ENCODE results near the gene IFITM5.
"Not testable (repeated sequence)": the region's sequence is repeated elsewhere in the genome, so short reads cannot be mapped to it uniquely, and the experiment has no call there.

IFITM5 gene

DNA sequence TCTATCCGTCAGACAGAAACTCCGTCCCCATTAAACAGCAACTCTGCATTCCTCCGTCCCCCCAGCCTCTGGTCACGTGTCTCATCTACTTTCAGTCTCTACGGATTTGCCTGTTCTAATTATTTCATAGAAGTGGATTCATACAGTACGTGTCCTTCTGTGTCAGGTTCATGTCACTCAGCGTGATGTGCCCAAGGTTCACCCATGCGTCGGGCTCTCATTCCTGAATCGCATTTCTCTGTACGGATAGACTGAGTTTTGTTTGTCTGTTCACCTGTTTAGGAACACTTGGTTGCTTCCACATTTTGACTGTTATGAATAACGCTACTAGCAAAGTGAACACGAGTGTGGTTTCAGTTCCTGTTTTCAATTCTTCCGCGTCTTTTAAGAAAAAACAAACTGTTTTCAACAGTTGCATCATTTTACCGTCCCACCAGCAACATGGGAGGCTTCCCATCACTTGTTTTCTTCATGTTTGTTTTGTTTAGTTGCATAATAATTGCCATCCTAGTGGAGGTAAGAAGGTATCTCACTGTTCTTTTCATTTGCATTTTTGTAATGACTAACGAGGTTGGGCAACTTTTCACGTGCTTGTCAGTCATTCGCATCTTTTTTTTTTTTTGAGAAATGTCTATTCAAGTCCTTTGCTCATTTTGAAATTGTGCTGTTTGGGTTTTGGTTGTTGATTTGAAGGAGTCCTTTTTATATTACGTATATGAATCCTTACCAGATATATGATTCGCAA lies 30.0 kb downstream of the IFITM5 start:
- in situ Hi-C loops (cut with MboI; ENCODE audit: low sequenced_read_pairs) = no loop called here

DNA sequence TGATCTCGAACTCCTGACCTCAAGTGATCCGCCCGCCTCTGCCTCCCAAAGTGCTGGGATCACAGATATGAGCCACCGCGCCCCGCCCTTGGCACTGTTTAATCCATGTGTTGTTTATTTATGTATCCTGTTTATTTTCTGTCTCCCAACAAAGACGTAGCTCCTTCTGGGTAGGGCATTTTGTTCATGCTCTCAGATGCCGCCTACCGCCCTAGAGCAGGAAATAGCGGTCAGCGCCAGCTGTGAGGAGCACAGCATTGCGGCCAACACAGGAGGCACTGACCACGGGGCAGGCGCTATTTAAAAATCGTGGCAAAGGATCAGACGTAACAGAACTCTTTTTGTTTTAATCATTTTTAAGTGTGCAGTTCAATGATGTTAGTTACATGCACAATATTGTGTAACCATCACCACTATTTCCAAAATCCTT lies 30.6 kb downstream of the IFITM5 start:
- in situ Hi-C loops (cut with MboI; ENCODE audit: low sequenced_read_pairs) = not testable (repeated sequence)

DNA sequence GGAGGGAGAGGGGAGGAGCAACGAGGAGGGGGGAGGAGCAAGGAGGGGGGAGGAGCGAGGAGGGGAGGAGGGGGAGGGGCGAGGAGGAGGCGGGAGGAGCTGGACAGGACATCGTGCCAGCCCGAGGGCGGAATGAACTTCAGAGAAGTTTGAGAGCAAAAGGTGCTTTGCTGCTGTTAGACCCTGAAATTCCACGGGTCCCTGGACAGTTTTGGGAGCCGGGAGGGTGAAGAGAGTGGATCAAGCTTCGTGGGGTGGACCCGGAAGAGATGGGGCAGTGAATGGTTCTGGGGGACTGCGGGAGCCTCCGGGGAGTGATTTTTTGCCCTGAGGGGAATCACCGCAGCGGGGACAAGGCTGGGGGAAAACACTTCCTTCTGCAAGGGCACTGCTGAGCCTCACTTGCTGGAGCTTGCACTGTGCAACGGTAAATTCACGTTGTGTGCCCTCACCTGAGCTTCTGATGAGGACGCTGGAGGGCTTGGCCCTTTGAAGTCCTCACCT lies 31.8 kb downstream of the IFITM5 start:
- in situ Hi-C loops (cut with MboI; ENCODE audit: low sequenced_read_pairs) = no loop called here

DNA sequence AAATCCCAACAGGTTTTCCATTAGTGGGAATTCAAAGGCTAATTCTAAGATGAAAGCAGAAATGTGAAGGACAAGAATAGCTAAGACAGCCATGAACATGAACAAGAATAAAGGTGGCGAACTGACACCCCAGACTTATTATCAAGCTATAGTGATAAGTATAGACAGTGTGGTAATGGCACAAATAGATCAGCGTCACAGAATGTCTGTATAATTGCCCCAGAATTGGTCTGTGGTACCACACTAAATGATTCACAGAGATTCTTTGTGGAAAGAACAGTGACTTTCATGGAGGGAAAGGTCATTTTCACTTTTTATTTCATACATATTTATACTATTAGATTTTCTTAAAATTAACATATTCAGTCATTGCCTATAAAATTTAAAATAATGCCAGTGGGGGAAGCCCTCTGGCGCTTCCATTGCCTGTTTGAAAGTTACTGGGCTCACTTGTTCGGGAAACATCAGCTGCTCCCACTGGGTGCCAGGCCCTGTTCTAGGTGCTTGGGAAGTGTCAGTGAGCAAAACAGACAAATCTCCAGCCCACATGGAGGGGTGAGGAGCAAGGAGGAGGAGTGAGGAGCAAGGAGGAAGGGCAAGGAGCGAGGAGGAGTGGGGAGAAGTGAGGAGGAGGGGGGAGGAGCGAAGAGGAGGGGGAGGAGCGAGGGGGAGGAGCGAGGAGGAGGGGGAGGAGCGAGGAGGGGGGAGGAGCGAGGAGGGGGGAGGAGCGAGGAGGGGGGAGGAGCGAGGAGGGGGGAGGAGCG lies 32.5 kb downstream of the IFITM5 start:
- in situ Hi-C loops (cut with MboI; ENCODE audit: low sequenced_read_pairs) = no loop called here

DNA sequence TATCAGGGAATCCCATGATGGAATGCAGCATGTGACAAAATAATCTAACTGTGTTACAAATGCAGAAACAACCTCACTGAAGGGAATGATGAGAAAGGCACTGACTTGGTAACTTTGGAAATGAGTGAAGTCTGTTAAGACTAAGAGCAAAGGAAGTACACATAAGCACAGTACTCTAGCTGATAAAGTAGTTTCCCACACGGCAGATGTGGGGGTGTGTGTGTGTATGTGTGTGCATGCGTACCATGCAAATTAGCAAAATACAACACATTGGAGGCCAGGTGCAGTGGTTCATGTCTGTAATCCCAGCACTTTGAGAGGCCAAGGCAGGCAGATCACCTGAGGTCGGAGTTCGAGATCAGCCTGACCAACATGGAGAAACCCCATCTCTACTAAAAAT lies 37.7 kb downstream of the IFITM5 start:
- in situ Hi-C loops (cut with MboI; ENCODE audit: low sequenced_read_pairs) = no loop called here

DNA sequence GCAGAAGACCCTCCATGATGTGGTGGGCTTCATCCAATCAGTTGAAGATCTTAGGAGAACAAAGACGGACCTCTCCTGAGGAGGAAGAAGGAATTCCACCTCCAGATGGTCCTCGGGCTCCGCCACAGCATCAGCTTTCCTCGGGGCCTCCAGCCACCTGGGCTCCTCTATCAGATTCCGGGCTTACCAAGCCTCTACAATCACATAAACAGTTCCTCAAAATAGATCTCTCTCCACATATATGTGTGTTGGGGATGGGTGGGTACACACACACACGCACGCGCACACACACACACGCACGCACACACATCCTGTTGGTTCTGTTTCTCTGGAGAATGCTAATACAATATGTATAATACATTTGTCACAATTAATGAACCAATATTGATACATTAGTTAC lies 39.9 kb downstream of the IFITM5 start:
- in situ Hi-C loops (cut with MboI; ENCODE audit: low sequenced_read_pairs) = no loop called here

DNA sequence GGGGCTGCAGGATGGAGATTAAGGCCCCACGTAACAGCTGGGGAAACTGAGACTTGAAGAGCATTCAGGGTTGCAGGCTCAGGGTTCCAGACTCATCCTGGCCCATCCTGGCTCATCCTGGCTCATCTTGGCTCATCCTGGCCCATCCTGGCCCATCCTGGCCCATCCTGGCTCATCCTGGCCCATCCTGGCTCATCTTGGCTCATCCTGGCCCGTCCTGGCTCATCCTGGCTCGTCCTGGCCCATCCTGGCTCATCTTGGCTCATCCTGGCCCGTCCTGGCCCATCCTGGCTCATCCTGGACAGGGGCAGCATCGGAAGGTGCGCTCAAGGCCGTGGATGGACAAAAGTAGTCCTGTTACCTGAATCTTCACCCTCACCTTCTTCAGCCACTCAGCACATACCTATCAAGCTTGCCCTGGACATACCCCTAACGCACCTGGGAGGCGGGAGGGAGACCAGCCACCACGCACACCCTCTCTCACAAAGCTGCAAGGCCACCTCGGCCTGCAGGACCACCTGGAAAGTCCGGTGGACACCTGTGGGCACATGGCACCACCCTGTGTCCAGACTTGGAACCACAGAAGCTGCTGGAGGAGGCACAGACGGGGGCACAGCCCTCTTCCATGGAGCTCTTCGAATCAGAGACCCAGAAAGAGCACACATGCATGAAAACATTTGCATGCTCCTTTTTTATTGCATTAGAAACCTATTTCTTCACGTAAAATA lies 41.4 kb downstream of the IFITM5 start:
- in situ Hi-C loops (cut with MboI; ENCODE audit: low sequenced_read_pairs) = no loop called here

DNA sequence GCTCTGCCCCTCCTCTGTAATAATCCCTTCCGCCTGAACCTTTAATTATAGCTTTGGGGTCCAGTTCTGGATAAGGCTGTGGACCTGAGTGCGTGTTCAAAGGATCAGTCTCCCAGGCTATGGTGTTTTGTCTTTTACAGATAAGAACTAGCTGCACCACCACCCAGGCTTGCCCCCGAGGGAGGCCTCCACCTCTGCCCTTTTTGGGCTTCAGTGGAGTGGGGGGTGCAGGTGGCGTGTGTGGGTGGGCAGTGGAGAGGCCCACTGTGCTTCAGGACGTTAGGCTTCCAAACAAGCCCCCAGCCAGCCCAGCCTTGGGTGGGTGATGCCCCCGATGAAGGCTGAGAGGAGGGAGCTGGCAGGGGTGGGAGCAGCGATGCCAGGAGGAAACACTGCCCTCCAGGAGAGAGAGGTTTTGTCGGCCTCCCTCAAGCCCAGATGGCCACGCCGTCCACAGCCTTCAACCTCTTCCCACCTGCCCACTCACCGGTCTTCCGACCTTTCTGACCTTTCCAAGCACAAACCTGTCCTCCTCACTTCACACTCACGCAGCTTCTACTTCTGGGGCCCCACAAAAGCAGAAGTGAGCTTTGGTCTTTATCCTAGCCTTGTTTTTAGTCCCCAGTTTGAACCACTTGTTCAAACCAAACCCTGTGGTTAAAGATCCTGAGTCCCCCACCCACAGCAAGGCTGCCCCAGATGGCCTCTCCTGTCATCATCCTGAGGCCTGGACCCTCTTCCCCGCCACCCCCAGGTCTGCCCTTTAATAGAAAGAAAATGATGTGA lies 42.2 kb downstream of the IFITM5 start:
- in situ Hi-C loops (cut with MboI; ENCODE audit: low sequenced_read_pairs) = no loop called here

DNA sequence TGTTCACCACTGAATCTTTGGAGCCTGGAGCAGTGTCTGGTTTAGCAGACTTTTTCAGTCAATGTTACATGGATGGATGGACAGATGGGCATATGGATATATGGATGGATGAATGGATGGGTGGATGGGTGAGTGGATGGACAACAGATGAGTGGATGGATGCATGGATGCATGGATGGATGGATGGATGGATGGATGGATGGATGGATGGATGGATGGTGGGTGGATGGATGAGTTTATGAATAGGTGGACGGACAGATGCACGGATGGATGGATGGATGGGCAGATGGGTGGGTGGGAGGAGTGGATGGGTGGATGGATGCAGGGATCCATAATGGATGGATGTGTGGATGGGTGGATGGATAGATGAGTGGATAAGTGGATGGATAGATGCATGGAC lies 43.5 kb downstream of the IFITM5 start:
- in situ Hi-C loops (cut with MboI; ENCODE audit: low sequenced_read_pairs) = no loop called here

DNA sequence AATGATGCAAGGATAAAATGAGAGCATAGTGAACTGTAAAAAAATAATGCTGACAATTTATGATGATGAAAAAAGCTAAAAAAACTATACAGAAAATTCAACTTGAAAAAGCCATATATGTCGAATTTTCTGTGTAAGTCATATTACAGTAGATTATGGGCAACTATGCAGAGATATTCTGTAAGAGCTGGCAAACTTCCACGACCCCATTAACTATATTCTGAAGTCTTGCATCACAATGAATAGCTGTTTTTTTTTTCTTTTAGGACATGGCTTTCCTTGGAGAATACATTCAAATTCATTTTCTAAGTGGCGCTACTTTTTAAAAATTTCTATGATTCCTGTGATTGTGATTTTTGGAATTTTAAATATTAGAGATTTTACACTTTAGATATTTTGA lies 44.1 kb downstream of the IFITM5 start:
- in situ Hi-C loops (cut with MboI; ENCODE audit: low sequenced_read_pairs) = no loop called here

DNA sequence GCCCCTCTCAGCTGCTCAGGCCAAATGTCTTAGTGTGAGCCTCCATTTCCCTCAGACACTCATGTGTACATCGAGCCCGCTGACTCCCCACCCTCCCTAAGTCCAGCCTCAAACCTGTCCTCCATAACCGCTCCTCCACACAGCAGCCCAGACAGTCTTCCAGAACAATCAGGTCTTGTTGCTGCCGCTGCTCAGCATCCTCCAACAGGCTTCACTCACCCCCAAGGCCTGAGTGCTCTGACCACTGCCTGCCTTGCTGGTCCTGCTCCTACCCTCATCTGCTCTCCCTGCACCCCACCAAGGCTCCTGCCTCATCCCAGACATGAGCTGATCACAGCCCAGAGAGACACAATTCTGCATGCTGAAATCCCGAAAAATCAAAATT lies 45.4 kb downstream of the IFITM5 start:
- in situ Hi-C loops (cut with MboI; ENCODE audit: low sequenced_read_pairs) = no loop called here

DNA sequence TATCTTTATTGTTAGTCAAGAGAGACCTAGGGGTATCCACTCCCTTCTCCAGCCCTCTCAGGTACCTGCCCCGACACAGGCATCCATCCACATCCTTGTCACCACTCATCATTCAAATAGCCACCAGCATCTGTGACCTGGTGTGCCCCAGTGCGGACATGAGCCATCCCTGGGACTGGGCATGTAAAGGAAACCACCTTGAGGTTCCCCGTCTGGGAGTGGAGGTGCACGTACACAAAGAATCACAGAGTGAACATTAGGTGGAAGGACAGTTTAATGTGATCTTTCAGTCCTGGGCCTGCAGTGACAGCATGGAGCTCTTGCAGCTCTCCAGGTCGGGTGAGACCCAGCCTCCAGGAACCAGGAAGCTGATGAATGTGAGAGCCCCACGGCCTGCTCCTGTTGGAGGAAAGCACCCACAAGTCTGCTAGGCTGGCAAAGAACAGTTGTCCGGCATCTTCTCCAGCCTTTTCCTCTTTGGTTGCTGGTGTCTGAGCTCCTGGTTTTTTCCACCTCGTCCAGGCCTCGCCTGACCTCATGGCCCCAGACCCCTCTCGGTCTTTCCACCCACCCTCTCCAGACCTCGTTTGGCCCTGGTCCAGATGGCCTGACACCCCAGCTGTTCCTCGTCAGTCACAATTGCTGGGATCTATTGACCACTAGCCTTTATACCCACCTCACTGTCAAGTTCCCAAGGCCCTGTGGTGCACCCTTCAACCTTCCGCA lies 46.0 kb downstream of the IFITM5 start:
- in situ Hi-C loops (cut with MboI; ENCODE audit: low sequenced_read_pairs) = no loop called here

DNA sequence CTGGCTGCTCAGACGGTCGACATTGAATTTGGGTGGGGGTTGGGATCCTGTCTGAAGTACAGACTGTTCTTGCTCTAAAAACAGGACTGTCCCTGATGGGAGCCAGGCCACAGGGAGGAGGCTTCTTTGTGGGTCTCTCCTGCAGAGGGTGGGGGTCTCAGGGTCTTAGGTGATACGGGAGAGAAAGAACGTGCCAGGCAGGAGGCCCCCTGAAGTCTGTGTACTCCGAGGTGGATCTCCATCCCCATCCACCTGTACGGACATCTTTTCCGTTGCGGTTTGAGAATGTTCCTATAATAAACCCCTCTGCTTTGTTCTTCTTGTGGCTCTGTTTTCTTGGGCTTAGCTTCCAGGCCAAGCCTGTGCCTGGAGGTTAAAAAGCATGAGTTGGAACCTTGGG lies 46.7 kb downstream of the IFITM5 start:
- in situ Hi-C loops (cut with MboI; ENCODE audit: low sequenced_read_pairs) = no loop called here

DNA sequence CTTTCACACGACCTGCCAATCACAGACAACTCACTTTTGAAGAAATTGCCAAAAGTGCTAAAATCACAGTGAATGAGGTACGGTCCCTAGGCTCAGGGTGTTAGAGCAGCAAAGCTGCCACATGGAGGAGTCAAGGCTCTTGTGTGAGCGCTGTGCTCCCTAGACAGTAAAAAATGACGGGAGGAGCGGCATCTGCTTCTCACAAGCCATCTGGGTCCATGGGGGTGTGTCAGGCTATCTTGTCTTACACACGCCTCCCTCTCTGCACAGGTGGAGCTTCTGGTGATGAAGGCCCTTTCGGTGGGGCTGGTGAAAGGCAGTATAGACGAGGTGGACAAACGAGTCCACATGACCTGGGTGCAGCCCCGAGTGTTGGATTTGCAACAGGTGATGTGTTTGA lies 47.8 kb downstream of the IFITM5 start:
- in situ Hi-C loops (cut with MboI; ENCODE audit: low sequenced_read_pairs) = no loop called here

DNA sequence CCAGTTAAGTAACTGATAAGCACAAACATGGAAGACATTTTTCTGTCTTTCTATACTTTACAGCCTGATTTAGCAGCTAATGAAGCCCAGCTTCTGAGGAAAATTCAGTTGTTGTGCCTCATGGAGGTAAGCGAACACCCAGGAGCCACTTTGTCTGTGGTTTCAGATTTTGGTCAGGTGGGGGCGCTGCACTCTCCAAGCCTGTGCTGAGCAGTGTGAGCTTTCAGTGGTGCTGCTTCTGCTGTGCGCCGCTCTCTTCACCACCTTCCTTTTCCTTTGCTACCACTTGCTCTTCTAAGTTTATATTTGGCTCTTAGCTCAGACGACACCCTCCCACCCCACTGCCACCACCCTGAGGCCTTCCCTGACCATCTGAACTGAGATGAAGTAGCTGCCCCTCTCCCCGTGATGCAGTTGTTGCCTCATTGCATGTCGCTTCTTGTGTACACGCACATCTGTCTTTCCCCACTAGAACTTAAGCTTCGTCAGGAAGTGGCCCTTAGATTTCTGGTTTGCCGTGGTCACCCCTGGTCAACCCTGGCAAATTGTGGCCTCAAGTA lies 48.5 kb downstream of the IFITM5 start:
- in situ Hi-C loops (cut with MboI; ENCODE audit: low sequenced_read_pairs) = no loop called here

DNA sequence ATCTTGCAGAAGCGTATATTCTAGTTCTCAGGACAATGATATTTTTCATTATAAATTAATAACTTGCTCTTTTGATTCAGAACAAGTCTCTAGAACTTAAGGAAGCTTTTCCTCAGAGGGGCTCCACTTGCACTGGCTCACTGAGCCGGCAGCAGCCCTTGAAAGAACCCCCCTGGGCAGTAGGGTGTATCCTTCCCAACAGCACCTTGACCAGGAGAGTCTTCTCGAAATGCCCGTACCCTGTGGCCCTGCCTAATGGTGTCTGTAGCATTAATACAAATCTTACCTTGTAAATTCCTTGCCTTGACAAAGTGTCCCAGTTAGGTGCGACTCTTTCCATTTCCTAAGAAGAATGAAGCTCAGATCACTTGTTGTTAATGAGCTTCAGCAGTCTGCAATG lies 49.1 kb downstream of the IFITM5 start:
- in situ Hi-C loops (cut with MboI; ENCODE audit: low sequenced_read_pairs) = no loop called here

DNA sequence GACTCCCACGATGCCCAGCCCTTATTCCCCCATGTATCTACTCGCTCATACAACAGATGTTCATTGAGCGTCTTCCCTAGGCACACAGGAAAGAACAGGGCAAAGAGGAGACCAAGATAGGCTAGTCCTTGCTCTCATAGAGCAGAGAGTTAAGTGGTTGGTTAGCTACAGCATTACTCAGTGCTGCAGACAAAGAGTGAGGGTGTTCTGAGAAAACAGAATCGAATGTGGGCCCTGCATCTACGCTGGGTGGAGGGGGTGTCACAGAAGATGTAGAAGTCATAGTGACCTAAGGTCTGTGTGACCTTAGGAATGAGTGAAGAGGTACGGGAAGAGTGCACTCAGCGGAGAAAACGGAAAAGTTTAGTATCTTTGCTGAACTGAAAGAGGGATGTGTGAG lies 50.3 kb downstream of the IFITM5 start:
- in situ Hi-C loops (cut with MboI; ENCODE audit: low sequenced_read_pairs) = no loop called here

Measured in HL-60/S4 treated with phorbol 12-myristate 13-acetate at 8.2 ng/mL for 4 days and 3 days (cell line).